HepG2 (cell line): Measurements from ENCODE around the gene MAP4K3.

Experiments used
- CHD2 ChIP-seq: IDR thresholded peaks from 2 replicates; pipeline ENCODE4 v1.6.1; 2011; ENCODE audit warnings: low read depth, low read length, improper control_type of control experiment
- CTCF ChIP-seq: sonication (generic); formaldehyde crosslinking; IDR thresholded peaks from 2 replicates; pipeline ENCODE4 v1.5.0; 2020; ENCODE audit warnings: mild to moderate bottlenecking, missing genetic modification reagents, moderate library complexity
- NR2C2 ChIP-seq: sonication (generic); formaldehyde crosslinking; IDR thresholded peaks from 2 replicates; pipeline ENCODE4 v1.4.0; 2020; ENCODE audit warnings: missing genetic modification reagents, mild to moderate bottlenecking, moderate library complexity, borderline replicate concordance
- ZNF513 ChIP-seq: sonication (generic); formaldehyde crosslinking; conservative IDR thresholded peaks from 2 replicates; pipeline ENCODE4 v1.5.0; 2020; ENCODE audit warnings: missing genetic modification reagents

DNA sequence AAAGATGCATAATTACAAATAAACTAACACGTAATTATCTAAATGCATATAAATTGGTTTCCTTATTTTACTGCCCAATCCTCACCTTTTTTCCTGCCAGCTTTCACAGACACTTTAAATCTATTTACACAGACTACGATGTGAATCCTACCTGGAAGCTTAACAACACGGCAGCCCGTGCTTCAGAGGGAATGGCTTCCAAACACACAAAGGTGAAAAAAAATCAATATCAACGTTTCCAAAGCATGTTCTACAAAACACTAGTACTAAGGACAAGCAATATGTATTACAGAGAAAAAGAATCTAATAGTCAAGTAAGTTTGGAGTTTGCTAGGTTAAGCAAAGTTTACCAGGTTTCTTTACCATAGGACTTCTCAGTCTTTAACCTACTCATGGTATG is 4.4 kb downstream of the MAP4K3 start:
- TF ChIP-seq ZNF513: no peak
- TF ChIP-seq CTCF (CRISPR knock-in tag): no peak
- no peak for TF ChIP-seq NR2C2 (CRISPR knock-in tag)
- no peak for TF ChIP-seq CHD2
